DMS53 treated with DMSO at 0.1 percent for 48 hours (cell line): ENCODE results near the gene DNAAF2.
A peak's percentile ranks its signal among the peaks of the same experiment; 100 is the strongest.
"Not testable (repeated sequence)": the region's sequence is repeated elsewhere in the genome, so short reads cannot be mapped to it uniquely, and the experiment has no call there.

Source experiments
- DNase-seq: peaks from one replicate; lab custom pipeline; 2025; ENCODE audit not compliant: unreplicated experiment; lab: John Stamatoyannopoulos, UW

DNAAF2 gene

DNA sequence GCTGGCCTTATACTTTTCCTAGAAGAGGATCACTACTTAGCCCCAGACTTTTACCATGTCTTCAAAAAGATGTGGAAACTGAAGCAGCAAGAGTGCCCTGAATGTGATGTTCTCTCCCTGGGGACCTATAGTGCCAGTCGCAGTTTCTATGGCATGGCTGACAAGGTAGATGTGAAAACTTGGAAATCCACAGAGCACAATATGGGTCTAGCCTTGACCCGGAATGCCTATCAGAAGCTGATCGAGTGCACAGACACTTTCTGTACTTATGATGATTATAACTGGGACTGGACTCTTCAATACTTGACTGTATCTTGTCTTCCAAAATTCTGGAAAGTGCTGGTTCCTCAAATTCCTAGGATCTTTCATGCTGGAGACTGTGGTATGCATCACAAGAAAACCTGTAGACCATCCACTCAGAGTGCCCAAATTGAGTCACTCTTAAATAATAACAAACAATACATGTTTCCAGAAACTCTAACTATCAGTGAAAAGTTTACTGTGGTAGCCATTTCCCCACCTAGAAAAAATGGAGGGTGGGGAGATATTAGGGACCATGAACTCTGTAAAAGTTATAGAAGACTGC, 12.9 kb downstream of the DNAAF2 start:
- DNase-seq: no peak

DNA sequence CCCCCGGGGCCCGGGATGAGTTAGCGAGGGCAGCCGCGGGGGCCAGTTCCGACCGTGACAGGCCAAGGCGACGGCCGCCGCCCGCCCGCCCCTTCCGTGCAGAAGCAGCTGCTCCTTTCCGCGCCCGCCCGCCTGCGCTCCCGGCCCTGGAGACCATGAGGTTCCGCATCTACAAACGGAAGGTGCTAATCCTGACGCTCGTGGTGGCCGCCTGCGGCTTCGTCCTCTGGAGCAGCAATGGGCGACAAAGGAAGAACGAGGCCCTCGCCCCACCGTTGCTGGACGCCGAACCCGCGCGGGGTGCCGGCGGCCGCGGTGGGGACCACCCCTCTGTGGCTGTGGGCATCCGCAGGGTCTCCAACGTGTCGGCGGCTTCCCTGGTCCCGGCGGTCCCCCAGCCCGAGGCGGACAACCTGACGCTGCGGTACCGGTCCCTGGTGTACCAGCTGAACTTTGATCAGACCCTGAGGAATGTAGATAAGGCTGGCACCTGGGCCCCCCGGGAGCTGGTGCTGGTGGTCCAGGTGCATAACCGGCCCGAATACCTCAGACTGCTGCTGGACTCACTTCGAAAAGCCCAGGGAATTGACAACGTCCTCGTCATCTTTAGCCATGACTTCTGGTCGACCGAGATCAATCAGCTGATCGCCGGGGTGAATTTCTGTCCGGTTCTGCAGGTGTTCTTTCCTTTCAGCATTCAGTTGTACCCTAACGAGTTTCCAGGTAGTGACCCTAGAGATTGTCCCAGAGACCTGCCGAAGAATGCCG, 13.7 kb downstream of the DNAAF2 start:
- no peak for DNase-seq

DNA sequence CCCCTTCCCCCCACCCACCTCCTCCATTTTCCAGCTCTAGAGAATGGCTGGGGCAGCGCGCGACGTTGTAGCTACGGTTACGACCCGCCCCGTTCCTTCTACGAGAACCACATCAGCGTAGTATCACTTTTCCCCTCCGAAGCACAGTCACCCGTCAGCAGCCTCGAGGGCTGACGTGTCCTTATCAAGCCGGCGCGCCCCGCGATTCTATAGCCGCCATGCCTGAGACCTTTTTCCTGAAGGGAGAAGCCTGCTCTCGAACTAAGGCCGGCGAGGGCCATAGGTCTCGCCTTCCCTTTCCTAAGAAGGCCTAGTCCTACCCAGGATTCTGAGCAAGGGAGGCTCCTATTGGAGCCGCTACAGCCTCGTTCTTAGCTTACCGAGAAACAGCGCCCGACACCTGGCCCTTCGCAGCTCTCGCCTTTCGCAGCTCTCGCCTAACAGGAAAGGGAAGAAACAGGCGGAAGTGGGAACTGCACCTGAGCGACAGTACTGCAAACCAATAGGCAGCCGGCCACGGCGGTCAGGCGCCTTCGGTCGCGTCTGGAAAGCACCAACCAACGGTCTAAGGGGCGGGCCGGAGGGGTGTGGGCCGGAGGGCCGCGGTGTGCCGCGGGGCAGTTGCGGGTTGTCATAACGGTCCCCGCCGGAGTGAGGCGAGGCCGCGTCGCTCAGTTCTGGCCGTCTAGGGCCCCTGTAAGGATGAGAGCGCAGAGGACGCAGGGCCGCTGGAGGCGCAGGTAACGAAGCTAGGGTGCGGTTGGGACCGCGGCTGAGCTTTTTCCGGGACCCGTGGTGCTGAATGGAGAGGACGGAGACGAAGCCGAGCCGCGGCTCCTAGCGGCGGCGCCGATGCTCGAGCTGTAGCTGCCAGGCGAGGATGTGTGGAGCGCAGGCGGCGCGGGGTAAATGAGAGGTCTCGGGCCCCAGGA, 14.6 kb downstream of the DNAAF2 start, which contains the start of the genes MGAT2 and RPL36AL:
Gene MGAT2, plus strand, starts transcription at position 618 of the 932 bp plus-strand sequence. CDS start 470 bp downstream, outside the sequence.
Gene RPL36AL, minus strand, starts transcription at position 445 of the 932 bp plus-strand sequence. CDS start 1,522 bp downstream, outside the sequence.
- peak; percentile 83 for DNase-seq

DNA sequence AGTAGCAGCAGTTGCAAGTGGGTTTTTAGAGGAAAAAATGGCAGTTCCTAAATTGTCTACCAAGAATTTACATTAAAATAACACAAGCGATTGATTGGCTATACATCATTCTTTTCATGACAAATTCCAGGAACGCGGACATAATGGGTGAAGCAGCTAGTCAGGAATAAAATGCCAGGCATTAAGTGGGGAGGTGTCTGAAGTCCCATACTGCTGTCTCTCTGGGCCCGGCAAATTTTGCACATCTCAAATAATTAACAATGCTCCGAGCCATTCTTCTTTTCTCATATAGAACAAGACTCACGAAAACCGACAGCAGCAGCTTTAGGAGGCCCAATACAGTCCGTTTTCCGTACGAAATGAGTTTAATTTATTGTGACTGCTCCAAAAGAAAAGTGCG, 15.3 kb downstream of the DNAAF2 start:
- no peak for DNase-seq

DNA sequence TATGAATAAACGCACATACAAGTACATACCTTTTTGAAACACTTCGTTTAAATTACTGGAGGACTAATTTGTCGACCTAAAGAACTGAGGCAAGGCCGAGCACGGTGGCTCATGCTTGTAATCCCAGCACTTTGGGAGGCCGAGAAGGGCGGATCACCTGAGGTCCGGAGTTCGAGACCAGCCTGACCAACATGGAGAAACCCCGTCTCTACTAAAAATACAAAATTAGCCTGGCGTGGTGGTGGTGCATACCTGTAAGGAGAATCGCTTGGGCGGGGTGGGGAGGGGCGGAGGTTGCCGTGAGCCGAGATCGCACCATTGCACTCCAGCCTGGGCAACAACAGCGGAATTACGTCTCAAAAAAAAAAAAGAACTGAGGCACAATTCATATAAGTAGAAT, 15.8 kb downstream of the DNAAF2 start:
- DNase-seq: not testable (repeated sequence)

DNA sequence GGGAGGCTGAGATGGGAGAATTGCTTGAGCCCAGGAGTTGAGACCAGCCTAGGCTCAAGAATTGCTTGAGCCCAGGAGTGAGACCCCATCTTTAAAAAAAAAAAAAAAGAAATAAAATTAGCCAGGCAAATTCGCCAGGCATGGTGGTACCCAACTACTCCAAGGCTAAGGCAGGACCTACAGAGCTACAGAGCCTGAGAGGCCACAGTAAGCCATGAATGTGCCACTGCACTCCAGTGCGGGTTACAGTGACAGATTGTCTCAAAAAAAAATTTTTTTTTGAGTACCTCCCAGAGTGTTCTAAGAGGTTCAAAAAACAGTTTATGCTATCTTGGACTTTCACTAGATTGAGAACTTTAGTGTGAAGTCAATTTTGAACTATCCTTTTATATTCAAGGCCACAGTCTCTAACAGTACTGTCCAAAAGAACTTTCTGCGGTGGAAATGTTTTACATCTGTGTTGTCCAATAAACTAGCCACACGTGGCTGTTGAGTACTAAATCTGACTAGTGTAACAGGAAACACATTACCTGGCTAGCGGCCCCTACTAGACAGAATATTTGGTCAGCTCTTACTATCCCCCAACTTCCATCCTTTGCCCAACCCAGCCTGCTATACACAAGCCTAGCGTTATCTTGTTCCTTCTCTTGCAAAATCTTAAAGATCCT, 17.1 kb downstream of the DNAAF2 start:
- DNase-seq: no peak

DNA sequence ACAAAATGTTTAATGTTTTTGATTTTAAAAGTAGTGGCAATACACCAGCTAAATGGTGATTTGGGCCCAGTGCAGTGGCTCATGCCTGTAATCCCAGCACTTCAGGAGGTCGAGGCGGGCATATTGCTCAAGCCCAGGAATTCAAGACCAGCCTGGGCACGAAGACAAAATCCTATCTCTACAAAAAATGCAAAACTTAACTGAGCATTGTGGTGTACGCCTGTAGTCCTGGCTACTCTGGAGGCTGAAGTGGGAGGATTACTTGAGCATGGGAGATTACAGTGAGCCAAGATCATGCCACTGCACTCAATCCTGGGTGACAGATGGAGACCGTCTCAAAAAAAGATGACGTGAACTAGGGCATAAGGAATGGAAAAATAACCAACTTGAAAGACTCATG, 19.3 kb downstream of the DNAAF2 start:
- no peak for DNase-seq

DNA sequence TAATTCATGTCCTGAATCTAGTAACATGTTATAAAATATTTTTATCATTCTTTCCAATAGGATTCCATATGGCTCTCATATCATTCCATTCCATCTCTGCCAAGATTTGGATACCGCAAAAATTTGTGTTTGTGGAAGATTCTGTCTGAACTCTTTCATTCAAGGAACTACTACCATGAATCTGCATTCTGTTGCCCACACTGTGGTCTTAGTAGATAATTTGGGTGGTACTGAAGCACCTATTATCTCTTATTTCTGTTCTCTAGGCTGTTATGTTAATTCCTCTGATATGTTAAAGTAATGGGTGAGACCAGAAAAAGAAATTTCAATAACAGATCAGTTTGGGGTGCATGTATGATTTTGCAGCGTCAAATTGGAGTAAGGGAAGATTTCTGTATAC, 20.8 kb downstream of the DNAAF2 start:
- no peak for DNase-seq

DNA sequence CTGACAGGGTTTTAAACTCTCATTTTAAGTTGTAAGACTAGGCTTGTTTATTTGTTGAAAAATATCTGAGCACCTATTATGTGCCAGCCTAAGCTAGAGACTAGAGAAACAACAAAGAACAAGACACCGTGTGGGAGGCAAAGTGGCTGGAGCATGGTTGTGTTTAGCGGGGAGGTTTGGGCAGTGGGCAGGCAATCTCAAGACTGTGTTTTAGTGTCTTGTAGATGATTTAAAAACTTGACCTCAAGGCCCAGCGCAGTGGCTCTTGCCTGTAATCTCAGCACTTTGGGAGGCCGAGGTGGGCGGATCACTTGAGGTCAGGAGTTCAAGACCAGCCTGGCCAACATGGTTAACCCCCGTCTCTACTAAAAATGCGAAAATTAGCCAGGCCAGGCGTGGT, 22.4 kb downstream of the DNAAF2 start:
- DNase-seq: no peak

DNA sequence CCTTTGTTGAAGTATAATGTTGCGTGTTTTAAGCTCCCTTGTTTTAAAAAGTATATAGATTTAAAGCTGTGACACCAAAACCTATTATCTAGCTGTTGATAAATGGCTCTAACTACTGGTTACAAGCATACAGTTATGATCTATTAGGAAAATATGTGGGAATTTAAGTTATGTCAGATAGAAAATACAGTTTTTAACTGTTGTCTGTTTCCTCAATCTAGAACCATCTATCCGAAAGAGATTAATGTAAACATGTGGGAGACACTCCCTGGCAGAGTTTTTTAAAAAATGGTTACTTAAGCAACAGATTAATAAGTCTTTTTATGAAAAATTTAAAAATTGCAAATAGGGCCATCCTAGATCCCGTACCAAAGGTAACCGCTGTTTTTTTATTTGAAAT, 22.8 kb downstream of the DNAAF2 start:
- DNase-seq: no peak

DNA sequence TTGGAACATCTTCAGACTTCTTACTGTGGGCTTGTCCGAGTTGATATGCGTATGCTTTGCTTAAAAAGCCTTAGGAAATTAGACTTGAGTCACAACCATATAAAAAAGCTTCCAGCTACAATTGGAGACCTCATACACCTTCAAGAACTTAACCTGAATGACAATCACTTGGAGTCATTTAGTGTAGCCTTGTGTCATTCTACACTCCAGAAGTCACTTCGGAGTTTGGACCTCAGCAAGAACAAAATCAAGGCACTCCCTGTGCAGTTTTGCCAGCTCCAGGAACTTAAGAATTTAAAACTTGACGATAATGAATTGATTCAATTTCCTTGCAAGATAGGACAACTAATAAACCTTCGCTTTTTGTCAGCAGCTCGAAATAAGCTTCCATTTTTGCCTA, 27.5 kb downstream of the DNAAF2 start:
- DNase-seq: no peak

DNA sequence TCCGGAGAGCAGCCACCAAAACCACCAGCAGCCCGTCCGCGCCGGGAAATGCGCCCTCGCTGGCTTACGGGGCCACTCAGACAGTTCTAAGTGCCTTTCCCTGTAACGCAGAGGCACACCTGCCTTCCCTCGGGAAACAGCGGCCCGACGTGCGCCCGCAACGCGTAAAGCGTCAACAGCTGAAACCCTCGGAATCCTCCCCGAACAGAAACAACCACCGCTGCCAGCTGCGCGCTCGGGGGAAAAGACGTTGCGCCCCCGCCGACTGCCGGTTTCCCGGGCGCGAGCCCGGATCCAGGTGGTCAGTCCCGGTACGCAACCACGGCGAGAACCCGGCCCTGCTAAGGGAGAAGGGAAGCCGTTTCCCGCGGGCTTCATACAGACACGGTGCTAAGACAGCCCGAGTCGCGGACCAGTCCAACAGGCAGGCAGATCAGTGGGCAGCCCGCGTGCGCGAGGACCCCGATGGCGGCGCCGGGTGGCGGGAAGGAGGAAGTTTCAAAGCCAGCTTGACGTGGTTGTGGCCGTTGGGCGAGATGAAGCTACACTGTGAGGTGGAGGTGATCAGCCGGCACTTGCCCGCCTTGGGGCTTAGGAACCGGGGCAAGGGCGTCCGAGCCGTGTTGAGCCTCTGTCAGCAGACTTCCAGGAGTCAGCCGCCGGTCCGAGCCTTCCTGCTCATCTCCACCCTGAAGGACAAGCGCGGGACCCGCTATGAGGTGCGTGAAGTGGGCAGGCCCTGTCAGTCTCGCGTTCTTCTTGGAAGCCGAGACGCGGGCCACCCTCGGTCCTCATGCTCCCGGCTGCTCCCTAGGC, 36.4 kb downstream of the DNAAF2 start, which contains the start of gene LRR1:
Gene LRR1, plus strand, starts transcription at position 456 of the 816 bp plus-strand sequence. Its CDS starts 81 bp downstream, at position 537.
- DNase-seq: peak; percentile 79

DNA sequence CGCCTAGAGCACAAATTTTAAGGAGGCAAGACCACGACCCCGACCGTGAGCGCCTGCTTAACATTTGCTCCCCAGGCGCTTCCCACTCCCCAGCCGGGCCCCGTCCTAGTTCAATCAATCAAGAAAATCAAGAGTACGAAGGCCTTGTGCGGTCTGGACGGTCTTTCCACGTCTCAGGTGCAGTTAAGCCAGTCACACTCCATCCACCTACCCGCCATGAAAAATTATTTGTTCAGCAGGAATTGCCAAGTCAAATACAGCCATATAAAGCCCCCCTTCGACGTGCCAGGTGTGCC, 36.9 kb downstream of the DNAAF2 start:
- no peak for DNase-seq

DNA sequence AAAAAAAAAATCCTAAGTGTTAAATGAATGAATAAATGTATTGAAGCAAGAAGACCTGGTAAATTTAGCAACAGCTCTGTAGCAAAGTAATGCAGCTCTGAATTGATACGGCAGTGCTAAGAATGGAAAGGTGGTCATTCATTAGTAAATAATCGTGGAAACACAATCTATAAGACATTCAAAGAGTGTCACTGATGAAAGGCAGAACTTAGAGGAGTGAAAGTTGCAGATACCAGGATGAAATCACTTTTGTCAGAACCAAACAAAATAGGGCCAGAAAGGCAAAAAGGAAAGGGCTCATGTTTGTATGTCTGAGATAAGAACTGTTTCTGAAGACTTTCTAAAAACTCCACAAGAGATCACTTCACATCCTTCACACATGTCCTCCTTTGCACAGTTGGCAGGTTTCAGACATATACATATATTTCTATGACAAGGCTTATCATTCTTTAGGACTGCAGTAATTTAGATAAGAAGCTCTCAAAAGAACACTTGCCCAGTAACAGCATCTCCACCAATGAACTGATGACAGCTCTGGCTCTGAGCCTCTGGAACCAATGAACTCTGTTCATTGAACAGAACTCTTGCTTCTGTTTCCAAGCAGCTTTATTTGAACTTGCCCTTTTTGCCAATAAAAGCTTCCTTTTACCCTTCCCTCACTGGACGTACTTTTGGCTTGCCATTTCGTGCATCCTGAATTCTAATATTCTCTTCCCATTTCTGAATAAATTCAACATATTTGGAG, 40.5 kb downstream of the DNAAF2 start:
- DNase-seq: no peak

DNA sequence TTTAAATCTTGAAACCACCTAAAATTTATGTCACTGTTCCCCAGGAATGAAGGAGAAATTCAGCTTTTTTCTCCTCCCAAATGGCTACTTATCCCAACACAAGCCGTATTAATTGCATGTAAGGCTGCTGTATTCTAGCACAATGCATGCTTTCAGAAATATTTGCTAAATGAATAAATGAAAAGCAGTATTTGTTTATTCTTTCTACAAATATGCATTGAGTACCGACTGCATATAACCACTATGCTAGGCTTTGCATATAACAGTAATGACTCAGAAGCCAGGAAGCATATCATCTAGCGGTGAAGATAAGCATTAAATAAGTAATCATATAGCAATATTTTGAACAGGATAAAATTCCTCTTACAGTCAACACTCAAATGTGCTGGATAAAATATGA, 42.0 kb downstream of the DNAAF2 start:
- no peak for DNase-seq

DNA sequence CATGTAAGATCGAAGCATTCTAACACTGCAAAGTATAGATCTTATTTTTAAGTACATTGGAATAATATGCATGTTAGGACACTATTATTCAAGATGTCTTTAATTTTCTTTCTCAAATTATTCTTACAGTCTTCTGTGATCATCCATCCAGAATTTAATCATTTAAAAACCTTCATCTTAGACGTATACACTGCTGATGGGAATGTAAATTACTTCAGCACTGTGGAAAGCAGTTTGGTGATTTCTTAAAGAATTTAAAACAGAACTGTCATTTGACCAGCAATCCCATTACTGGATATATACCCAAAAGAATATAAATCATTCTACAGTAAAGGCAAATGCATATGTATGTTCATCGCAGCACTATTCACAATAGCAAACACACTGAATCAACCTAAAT, 45.7 kb downstream of the DNAAF2 start:
- DNase-seq: no peak

DNA sequence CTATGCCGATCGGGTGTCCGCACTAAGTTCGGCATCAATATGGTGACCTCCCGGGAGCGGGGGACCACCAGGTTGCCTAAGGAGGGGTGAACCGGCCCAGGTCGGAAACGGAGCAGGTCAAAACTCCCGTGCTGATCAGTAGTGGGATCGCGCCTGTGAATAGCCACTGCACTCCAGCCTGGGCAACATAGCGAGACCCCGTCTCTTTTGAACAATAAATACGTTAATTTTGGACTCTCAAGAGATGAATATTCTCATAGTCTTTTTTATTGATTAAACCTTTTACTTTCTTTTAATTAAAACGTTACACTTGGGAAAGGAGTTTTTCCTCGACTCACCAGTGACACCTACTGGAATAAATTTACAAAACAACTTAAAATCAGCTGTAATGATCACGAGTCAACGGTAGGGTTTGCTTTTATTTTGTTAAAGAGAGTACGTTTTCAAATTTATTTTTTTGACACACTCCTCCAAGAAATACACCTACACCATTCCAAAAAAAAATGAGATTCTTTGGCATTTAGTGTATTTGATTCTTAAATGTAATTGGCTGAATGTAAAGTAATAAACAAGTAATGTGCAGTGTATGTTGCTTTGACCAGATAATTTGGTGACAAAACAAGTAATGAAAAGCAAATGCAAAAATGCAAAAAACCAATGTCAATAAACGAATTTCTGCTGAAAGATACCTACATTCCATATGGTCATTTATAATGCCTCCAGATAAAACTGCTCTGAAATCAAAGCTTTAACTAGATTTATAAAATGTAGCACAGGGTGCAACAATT, 48.2 kb downstream of the DNAAF2 start:
- peak; percentile 52 for DNase-seq

DNA sequence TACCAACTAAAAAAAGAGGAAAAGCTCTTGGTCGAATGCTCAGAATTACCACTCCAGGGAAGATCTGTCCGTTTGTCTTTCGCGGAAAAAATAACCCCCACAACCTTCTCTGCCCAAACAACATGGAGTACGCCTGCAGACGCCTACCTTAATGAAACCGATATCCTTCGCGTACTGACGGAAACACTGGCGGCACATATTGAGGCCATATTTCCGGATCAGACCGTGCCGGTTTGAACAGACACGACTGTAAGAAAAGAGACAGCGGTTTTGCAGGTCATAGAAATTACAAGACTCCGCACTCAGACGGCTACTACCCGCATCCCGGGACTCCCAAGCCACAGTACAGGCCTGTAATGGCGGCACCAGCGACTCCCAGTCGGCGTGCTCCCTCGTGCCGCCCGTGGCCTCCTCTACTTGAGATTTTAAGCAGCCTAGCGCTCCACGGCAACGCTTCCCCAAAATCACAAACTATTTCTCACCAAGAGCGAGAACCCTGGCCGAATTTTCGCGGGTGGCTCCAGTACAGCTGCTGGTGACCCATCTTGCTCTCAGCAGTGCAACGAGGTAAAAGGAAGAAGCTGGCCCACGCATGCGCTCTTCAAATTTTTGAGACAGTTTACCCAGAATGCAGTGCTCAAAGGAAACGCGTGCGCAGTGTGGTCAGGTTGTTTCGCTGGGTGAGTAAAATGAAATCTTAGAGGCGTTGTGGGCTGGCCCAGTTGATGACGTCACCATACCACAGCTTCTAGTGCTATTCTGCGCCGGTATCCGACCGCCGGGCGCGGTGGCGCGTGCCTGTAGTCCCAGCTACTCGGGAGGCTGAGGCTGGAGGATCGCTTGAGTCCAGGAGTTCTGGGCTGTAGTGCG, 49.0 kb downstream of the DNAAF2 start, which contains the start of gene RPS29:
Gene RPS29, minus strand, starts transcription at position 578 of the 870 bp plus-strand sequence. Its CDS starts 34 bp downstream, at position 544.
- peak; percentile 92 for DNase-seq
